ENCODE data around the gene PDE6C. TPM values are rescaled to one million over a fixed set of nuclear protein-coding genes. Genes with fewer than 3 reads are reported as not detected.

Gene PDE6C
- total RNA-seq, 4 donors from 2014 or later: not detected

GRCh38 chr10:93656155-93656554, 43.8 kb downstream of the PDE6C start:
- Histone ChIP-seq H3K9me3 (no peaks in the 10 kb centered on the region), H3K4me3 (no peak overlapping the region), H3K27ac (no peak overlapping the region), H3K4me1 (no peaks in the 10 kb centered on the region), H3K27me3 (peaks cover 0 to 4% of the 10 kb centered on the region in 2 donors), H3K36me3 (no peaks in the 10 kb centered on the region)
- no peak for DNase-seq
- intact Hi-C loops (cut with DNase I; ENCODE audit: low total_unique reads): no loop called here
- TF ChIP-seq POLR2A (IDR thresholded peaks at IDR 0.05) (no peak), CTCF (IDR thresholded peaks at IDR 0.05) (no peak)

GRCh38 chr10:93657757-93658156, 45.4 kb downstream of the PDE6C start:
- Histone ChIP-seq H3K27ac (no peak overlapping the region), H3K9me3 (no peaks in the 10 kb centered on the region), H3K36me3 (no peaks in the 10 kb centered on the region), H3K27me3 (peaks cover 0 to 4% of the 10 kb centered on the region in 2 donors), H3K4me1 (no peaks in the 10 kb centered on the region), H3K4me3 (no peak overlapping the region)
- TF ChIP-seq POLR2A (IDR thresholded peaks at IDR 0.05) (no peak), CTCF (IDR thresholded peaks at IDR 0.05) (no peak)
- intact Hi-C loops (cut with DNase I; ENCODE audit: low total_unique reads): no loop called here
- no peak for DNase-seq

- Histone ChIP-seq H3K9me3 (no peaks in the 10 kb centered on the region), H3K4me3 (no peak overlapping the region), H3K4me1 (no peaks in the 10 kb centered on the region), H3K27me3 (no peaks in the 10 kb centered on the region), H3K27ac (no peak overlapping the region), H3K36me3 (no peaks in the 10 kb centered on the region)
- intact Hi-C loops (cut with DNase I; ENCODE audit: low total_unique reads): no loop called here
- no peak for TF ChIP-seq POLR2A (IDR thresholded peaks at IDR 0.05)
- TF ChIP-seq CTCF (IDR thresholded peaks at IDR 0.05): no peak
- DNase-seq: no peak
Measured at GRCh38 chr10:93666030-93666429, 53.7 kb downstream of the PDE6C start.

GRCh38 chr10:93667795-93668194, 55.5 kb downstream of the PDE6C start:
- Histone ChIP-seq H3K9me3 (no peaks in the 10 kb centered on the region), H3K27me3 (no peaks in the 10 kb centered on the region), H3K4me1 (no peaks in the 10 kb centered on the region), H3K27ac (no peak overlapping the region), H3K36me3 (no peaks in the 10 kb centered on the region), H3K4me3 (no peak overlapping the region)
- no peak for DNase-seq
- intact Hi-C loops (cut with DNase I; ENCODE audit: low total_unique reads): no loop called here
- no peak for TF ChIP-seq CTCF (IDR thresholded peaks at IDR 0.05)
- TF ChIP-seq POLR2A (IDR thresholded peaks at IDR 0.05): no peak

GRCh38 chr10:93670372-93670771, 58.0 kb downstream of the PDE6C start:
- no peak overlapping the region for H3K4me3 ChIP-seq
- no peaks in the 10 kb centered on the region for H3K4me1 ChIP-seq
- DNase-seq: no peak
- no peaks in the 10 kb centered on the region for H3K27me3 ChIP-seq
- H3K27ac ChIP-seq: no peak overlapping the region
- no peaks in the 10 kb centered on the region for H3K36me3 ChIP-seq
- H3K9me3 ChIP-seq: no peaks in the 10 kb centered on the region
- intact Hi-C loops (cut with DNase I; ENCODE audit: low total_unique reads): no loop called here
- TF ChIP-seq CTCF (IDR thresholded peaks at IDR 0.05): no peak
- no peak for TF ChIP-seq POLR2A (IDR thresholded peaks at IDR 0.05)
